22Rv1 (cell line): Measurements from ENCODE around the gene SSTR3.
"Not testable (repeated sequence)": the region's sequence is repeated elsewhere in the genome, so short reads cannot be mapped to it uniquely, and the experiment has no call there.

Experiments used
- ZFX ChIP-seq: fragments of 450-650 bp; IDR thresholded peaks from 2 replicates; pipeline ENCODE4 v1.6.1; 2017; ENCODE audit warnings: antibody characterized with exemption, borderline replicate concordance
- TF ChIP-seq, protein P1 (sequence below): fragments of 450-650 bp; IDR thresholded peaks from 2 replicates; pipeline ENCODE4 v1.5.1; 2017; ENCODE audit warnings: mild to moderate bottlenecking

DNA sequence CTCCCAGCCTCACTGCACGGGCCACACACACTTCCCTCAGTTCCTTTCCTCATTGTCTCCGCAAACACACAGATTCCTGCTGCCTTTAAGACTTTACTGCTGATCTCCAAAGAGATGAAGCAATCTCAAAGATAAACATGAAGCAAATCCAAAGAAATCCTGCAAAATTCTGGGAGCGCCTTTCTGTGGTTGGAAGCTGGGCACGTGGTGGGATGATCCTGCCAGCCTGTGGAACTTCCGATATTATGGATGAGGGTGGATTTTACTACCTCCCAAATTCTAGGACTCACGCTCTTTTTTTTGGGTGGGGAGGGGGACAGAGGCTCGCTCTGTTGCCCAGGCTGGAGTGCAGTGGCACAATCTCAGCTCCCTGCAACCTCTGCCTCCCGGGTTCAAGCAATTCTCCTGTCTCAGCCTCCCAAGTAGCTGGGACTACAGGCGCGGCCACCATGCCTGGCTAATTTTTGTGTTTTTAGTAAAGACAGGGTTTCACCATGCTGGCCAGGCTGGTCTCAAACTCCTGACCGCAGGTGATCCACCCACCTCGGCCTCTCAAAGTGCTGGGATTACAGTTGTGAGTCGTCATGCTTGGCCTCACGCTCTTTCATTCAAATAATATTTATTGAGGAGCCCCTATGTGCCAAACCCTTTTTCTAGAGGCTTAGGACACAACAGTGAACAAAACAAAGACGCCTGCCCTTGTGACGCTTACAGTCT is 41.4 kb downstream of the SSTR3 start:
- TF ChIP-seq, protein P1, sequence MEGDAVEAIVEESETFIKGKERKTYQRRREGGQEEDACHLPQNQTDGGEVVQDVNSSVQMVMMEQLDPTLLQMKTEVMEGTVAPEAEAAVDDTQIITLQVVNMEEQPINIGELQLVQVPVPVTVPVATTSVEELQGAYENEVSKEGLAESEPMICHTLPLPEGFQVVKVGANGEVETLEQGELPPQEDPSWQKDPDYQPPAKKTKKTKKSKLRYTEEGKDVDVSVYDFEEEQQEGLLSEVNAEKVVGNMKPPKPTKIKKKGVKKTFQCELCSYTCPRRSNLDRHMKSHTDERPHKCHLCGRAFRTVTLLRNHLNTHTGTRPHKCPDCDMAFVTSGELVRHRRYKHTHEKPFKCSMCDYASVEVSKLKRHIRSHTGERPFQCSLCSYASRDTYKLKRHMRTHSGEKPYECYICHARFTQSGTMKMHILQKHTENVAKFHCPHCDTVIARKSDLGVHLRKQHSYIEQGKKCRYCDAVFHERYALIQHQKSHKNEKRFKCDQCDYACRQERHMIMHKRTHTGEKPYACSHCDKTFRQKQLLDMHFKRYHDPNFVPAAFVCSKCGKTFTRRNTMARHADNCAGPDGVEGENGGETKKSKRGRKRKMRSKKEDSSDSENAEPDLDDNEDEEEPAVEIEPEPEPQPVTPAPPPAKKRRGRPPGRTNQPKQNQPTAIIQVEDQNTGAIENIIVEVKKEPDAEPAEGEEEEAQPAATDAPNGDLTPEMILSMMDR, result not testable (repeated sequence)
- not testable (repeated sequence) for TF ChIP-seq ZFX
